NOMO-1 treated with dmso at 0.1 percent for 144 hours (cell line): ENCODE measurements around the gene SLC25A41.
A peak's percentile ranks its signal among the peaks of the same experiment; 100 is the strongest.
"Not testable (repeated sequence)": the region's sequence is repeated elsewhere in the genome, so short reads cannot be mapped to it uniquely, and the experiment has no call there.

Source experiments
- DNase-seq: peaks from one replicate; lab custom pipeline; 2025; ENCODE audit not compliant: unreplicated experiment; lab: John Stamatoyannopoulos, UW

The SLC25A41 gene

GRCh38 chr19:6428692-6429418 lies 4.7 kb downstream of the SLC25A41 start:
- DNase-seq = not testable (repeated sequence)

GRCh38 chr19:6427131-6427530 lies 6.4 kb downstream of the SLC25A41 start:
- DNase-seq = no peak

- no peak for DNase-seq
These were observed 7.6 kb downstream of the SLC25A41 start for GRCh38 chr19:6425732-6426620.

GRCh38 chr19:6424939-6425731 lies 8.4 kb downstream of the SLC25A41 start:
- peak; percentile 100 for DNase-seq

- no peak for DNase-seq
These were observed 9.2 kb downstream of the SLC25A41 start, which contains the start of gene KHSRP for GRCh38 chr19:6424195-6424938. Gene KHSRP (minus strand): TSS chr19:6424811. CDS start chr19:6424701, 110 bp downstream.

- DNase-seq = no peak
These were observed 9.9 kb downstream of the SLC25A41 start for GRCh38 chr19:6423499-6424194.

GRCh38 chr19:6421075-6422014 lies 12.2 kb downstream of the SLC25A41 start:
- no peak for DNase-seq

- no peak for DNase-seq
These were observed 15.0 kb downstream of the SLC25A41 start for GRCh38 chr19:6418562-6418932.

- DNase-seq = no peak
These were observed 15.6 kb downstream of the SLC25A41 start for GRCh38 chr19:6417713-6418561.

GRCh38 chr19:6416658-6417405 lies 16.7 kb downstream of the SLC25A41 start:
- no peak for DNase-seq

GRCh38 chr19:6415591-6416190 lies 17.9 kb downstream of the SLC25A41 start:
- no peak for DNase-seq

GRCh38 chr19:6414793-6415590 lies 18.6 kb downstream of the SLC25A41 start:
- DNase-seq = no peak

- DNase-seq = no peak
These were observed 19.6 kb downstream of the SLC25A41 start for GRCh38 chr19:6413721-6414643.

GRCh38 chr19:6413291-6413690 lies 20.3 kb downstream of the SLC25A41 start:
- no peak for DNase-seq
